GM12875 (cell line): ENCODE data around the gene CNDP2.
"Not testable (repeated sequence)": the region's sequence is repeated elsewhere in the genome, so short reads cannot be mapped to it uniquely, and the experiment has no call there.

ENCODE experiments used
- H3K4me3 ChIP-seq: one replicate; pipeline ENCODE4 v1.5.1; 2011; ENCODE audit warnings: low read depth, low read length, control low read depth
- CTCF ChIP-seq: IDR thresholded peaks from 2 replicates; pipeline ENCODE4 v1.5.1; 2011; ENCODE audit warnings: low read depth, mild to moderate bottlenecking, control low read depth, inconsistent platforms, low read length, moderate library complexity, borderline replicate concordance; ENCODE audit not compliant: insufficient read depth

CNDP2 gene

GRCh38 chr18:74524097-74524496, 27.9 kb downstream of the CNDP2 start:
- TF ChIP-seq CTCF: no peak
- H3K4me3 ChIP-seq: no peak overlapping the region

GRCh38 chr18:74524915-74525314, 28.8 kb downstream of the CNDP2 start:
- not testable (repeated sequence) for H3K4me3 ChIP-seq

- no peak overlapping the region for H3K4me3 ChIP-seq
- no peak for TF ChIP-seq CTCF
Measured at GRCh38 chr18:74525741-74526140, 29.6 kb downstream of the CNDP2 start.

GRCh38 chr18:74526488-74526887, 30.3 kb downstream of the CNDP2 start:
- no peak for TF ChIP-seq CTCF
- H3K4me3 ChIP-seq: no peak overlapping the region

GRCh38 chr18:74528478-74528877, 32.3 kb downstream of the CNDP2 start:
- no peak overlapping the region for H3K4me3 ChIP-seq
- no peak for TF ChIP-seq CTCF

- H3K4me3 ChIP-seq: no peak overlapping the region
- no peak for TF ChIP-seq CTCF
Measured at GRCh38 chr18:74528913-74529312, 32.8 kb downstream of the CNDP2 start.

GRCh38 chr18:74529378-74529777, 33.2 kb downstream of the CNDP2 start:
- TF ChIP-seq CTCF: no peak
- H3K4me3 ChIP-seq: no peak overlapping the region

- TF ChIP-seq CTCF: no peak
- H3K4me3 ChIP-seq: no peak overlapping the region
Measured at GRCh38 chr18:74529811-74530583, 33.8 kb downstream of the CNDP2 start.
